ENCODE measurements around the gene CFP.

Gene CFP

GRCh38 chrX:47597222-47597621 lies 32.5 kb downstream of the CFP start:
- DNase-seq = no peak

DNA sequence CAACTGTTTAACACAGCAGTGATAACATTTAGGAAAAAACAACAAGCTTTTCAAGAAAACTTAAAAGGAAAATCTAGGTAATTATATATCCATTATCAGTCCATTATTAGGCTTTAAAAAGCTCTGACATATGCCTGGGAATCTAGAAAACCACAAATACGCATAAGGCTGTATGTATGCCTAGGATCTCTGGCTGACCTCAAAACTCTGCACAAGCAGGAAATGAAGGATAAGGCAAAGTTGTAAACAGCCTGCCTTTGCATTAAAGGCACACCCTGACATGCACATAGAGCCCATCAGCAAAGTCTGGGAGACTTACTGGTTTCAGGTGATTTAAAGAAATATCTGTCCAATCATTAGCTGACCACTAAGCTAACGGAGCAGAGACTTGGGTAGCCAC lies 33.5 kb downstream of the CFP start:
- no peak for DNase-seq

GRCh38 chrX:47595716-47596251 lies 33.9 kb downstream of the CFP start:
- no peak for DNase-seq

DNA sequence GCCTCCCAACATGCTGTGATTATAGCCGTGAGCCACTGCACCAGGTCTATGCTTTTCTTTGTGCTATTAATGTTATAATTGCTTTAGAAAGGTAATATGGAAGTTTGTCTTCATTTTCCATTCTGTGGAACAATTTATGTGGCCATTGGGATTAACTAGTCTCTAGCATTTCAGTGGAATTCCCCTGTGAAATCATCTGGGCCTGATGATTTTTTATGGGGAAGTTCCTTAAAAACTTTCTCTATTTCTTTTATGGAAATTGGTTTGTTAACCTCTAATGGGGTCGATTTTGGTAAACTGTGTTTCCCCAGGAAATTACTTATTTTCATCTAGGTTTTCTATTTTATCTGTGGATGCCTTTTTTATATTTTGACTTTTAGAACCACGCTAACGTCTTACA lies 36.2 kb downstream of the CFP start:
- no peak for DNase-seq

DNA sequence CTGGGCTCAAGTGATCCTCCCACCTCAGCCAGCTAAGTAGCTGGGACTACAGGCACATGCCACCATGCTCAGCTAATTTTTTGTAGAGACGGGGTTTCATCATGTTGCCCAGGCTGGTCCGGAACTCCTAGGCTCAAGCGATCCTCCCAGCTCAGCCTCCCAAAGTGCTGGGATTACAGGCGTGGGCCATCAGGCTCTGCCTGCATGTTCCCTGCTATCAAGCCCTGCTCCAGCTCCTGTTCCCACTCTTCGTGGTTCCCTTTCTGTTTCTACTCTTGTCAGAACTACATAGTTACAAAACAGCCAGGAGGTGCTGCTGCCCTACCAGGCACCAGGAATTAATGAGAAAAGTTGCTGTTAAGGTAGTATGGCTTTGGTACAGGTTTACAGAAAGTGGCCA lies 38.7 kb downstream of the CFP start:
- no peak for DNase-seq

DNA sequence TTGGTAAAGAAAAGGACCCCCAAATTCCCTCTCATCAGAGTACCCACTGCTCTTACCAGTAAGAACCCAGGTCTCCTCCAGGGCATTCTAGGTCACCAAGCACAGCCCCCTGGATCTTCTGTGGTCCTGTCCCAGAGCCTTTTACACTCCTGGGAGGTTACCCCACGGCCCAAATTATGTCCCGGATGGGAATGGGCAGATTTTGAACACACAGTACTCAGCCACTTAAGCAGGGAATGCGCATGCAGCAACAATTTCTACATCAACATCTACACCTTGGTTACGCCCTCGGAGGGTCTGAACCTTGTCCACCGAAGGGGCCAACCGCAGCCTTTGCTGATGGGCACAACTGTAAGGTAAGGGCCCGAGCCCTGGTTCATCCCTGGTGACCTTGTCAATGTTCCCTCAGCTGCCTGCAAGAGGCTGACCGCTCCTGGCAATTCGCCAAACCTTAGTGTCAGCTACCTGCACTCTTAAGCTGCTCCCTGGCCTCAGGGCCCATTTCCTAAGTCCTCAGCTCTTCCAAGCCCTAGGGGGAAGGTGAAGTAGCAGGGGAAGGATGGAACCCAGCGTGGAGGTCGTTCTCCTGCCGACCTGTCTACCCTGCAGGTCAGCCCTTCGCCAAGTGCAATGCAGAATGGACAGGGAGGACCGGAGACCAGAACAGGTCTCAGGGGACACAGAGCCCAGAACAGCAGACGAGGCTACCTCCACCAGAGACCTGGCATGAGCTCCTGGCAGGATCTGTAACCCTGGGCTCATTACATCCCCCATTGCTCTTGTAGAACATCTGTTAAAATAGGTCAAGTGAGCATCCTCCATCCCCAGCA lies 41.6 kb downstream of the CFP start:
- no peak for DNase-seq

- DNase-seq = no peak
These were observed 42.4 kb downstream of the CFP start for GRCh38 chrX:47587091-47587891.

GRCh38 chrX:47586043-47586787 lies 43.5 kb downstream of the CFP start:
- DNase-seq = no peak

DNA sequence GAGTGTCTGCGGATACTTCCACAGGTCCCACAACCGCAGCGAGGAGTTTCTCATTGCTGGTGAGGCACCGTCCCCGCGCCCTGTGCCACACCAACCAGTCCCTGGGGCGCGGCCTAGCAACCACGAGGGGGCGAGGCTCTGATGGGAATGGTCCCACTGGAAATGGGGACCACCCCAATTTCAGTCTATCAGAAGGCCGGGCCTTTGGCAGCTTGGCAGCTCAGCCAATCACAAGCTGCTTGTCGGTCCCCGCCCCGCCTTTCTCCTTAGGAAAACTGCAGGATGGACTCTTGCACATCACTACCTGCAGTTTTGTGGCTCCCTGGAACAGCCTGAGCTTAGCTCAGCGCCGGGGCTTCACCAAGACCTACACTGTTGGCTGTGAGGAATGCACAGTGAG lies 44.5 kb downstream of the CFP start:
- no peak for DNase-seq

- no peak for DNase-seq
These were observed 45.0 kb downstream of the CFP start for GRCh38 chrX:47584714-47585113.

- no peak for DNase-seq
These were observed 46.4 kb downstream of the CFP start for GRCh38 chrX:47583240-47583861.

DNA sequence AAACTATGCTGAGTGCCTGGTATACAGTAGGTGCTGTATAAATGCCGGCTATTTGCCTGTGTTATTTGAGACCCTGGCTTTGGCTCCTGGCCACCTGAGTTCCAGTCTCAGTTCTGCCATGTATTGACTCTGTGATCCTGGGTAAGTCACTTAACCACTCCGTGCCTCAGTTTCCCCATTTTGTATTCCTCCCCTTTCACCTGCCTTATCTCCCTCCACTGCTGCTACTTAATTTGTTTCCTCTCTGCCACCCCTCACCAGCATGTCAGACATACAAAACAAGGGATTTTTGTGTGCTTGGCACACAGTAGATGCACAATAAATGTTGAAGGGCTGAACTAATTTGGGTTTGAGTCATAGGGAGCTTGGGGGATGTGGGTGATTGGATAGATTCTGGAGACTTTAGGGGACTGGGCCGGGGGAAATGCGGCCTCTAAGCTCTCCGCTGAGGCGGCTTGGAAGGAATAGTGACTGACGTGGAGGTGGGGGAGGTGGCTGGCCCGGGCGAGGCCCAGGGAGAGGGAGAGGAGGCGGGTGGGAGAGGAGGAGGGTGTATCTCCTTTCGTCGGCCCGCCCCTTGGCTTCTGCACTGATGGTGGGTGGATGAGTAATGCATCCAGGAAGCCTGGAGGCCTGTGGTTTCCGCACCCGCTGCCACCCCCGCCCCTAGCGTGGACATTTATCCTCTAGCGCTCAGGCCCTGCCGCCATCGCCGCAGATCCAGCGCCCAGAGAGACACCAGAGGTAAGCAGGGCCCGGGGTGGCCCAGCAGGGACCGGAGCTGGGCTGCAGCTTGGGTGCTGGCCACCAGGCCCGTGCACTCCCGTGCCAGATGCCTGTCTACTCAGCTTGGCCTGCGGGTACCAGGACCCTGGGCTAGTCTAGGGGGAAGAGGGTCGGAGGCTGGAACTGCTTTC lies 47.7 kb downstream of the CFP start, which contains the start of gene TIMP1:
Gene TIMP1 (plus strand): TSS at position 706 of the 917 bp plus-strand sequence. CDS start 980 bp downstream, outside the sequence.
- DNase-seq = no peak

DNA sequence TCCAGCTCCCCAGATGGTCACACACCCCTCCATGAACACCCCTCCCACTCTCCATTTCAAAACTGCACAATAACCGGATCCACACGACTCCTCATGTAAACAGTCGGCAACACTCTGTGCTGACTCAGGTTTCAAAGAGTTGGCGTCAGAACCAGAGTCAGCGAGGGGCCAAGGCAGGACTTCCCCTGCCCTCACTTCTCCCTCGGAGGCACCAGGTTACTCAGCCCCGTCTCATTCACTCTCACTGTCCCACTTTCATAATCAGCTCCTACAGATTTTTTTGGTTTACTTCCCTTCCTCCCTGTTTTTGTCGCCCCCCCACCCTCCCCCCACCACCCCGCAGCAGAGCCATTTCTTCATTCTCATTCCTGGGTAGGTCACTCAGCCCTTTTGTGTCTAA lies 50.2 kb downstream of the CFP start:
- DNase-seq = no peak

DNA sequence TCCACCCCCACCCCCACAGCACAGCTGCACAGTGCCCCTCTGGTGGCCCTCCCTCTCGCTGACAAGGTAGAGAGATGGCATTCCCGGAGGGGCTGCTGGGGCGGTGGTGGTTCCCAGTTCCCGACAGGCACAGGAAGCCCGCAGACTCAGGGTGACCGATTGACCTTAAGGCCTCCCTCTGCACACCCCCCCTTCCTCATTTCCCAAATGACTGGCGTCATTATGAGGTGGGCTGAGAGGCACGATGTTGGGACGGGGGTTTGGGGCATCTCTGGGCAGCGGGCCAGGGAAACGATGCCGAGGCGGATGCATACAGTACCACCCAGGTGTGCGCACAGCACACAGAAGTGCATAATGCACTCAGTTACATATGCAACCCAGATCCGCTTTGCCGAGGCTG lies 51.0 kb downstream of the CFP start:
- DNase-seq = no peak

DNA sequence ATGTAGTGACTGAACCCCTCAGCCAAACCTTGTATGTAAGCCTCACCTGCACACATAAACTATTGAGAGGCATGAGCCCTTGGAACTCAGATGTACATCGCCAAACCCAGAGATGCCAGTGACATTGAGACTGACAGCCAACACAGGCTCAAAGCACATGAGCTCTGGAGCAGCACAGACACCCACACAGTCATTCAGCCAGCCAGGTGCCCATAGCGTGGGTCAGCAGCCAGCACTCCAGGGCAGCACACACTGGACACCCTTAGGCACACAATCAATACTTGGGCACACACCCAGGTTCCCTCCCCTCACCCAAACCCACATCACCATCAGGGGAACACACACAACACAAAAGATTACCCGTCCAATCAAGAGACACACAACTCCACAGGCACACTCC lies 51.8 kb downstream of the CFP start:
- no peak for DNase-seq

- no peak for DNase-seq
These were observed 52.3 kb downstream of the CFP start for GRCh38 chrX:47577424-47577823.

- DNase-seq = no peak
These were observed 53.5 kb downstream of the CFP start for GRCh38 chrX:47576021-47576898.

DNA sequence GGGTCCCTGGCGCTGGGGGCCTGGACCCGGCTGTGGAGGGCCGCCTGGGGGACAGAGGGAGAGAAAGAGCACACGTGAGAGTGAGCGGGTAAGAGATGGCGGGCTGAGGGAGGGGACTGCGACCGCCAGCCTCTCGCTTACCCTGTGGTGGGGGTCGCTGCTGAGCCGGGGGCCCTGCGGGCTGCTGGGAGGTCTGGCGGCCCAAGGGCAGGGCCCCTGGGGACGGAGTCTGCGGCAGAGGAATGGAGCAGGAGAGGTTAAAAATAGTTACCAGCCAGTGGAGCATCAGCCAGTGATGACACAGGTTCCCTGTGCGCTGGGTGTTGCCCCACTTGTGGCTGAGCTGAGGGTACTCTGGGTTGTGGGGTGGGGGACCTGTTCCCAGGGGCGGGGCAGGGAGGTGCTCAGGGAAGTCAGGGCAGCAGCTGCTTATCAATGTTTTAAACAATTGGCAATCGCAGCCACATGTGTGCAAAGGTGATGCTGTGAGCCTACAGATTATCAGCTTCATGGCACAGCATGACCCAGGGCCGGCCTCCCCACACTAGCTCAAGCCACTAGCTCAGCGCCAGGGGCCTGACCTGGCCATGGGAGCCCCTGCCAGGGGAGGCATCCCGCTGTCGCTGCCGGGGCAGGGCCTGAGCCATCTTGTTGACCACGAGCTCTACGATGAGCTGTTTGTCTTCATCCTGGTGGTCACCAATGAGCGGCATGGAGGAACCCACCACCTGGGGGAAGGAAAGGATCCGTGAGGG lies 55.0 kb downstream of the CFP start:
- DNase-seq = no peak

- no peak for DNase-seq
These were observed 55.6 kb downstream of the CFP start for GRCh38 chrX:47574076-47574546.
